MG63 (cell line): Measurements from ENCODE around the gene GALNTL6. TPM values are rescaled to one million over a fixed set of nuclear protein-coding genes. Genes with fewer than 3 reads are reported as not detected.

Experiments used
- DNase-seq: peaks from one replicate; pipeline ENCODE4 v3.0.0-alpha.2; 2020
- H3K27me3 ChIP-seq: fragments of 250-450 bp; sonication (Bioruptor Pico); 2 replicates; pipeline ENCODE4 v1.5.1; 2020; ENCODE audit warnings: mild to moderate bottlenecking, moderate library complexity
- H3K36me3 ChIP-seq: fragments of 250-450 bp; sonication (Bioruptor Pico); 2 replicates; pipeline ENCODE4 v1.5.1; 2020; ENCODE audit warnings: mild to moderate bottlenecking, moderate library complexity
- H3K4me3 ChIP-seq: fragments of 250-450 bp; sonication (Bioruptor Pico); 2 replicates; pipeline ENCODE4 v1.5.1; 2020; ENCODE audit warnings: mild to moderate bottlenecking, moderate library complexity
- H3K9me3 ChIP-seq: fragments of 250-450 bp; sonication (Bioruptor Pico); 2 replicates; pipeline ENCODE4 v1.5.1; 2020; ENCODE audit warnings: mild to moderate bottlenecking, moderate library complexity
- total RNA-seq: library from RNA; depleted of rRNA; stranded (reverse); fragments of >200 nt; shearing (Covaris generic); gene quantifications from 2 replicates; pipeline ENCODE4 v1.2.3, GENCODE V29; 2014; ENCODE audit warnings: low replicate concordance

The GALNTL6 gene
- total RNA-seq, 1 experiment from 2014 or later, result not detected

DNA sequence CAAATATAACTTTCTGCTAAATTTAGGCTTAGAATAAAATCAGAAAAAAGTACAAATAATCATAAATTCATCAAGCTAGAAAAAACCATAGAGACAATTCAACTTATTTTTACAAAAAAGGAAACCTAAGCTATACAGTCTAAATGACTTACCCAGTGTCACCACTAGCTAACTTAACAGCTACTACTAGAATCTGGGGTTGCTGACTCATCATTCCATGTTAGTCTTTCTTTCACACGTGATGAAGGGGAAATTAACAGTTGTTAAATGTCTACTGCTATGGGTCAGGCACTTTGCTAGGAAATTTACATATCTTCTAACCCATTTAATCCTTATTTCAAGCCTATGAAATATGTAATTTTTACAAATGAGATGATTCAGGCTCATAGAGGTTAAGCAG lies 1006.1 kb downstream of the GALNTL6 start:
- Histone ChIP-seq H3K36me3 (no peaks in the 10 kb centered on the region), H3K4me3 (no peak overlapping the region), H3K9me3 (no peaks in the 10 kb centered on the region), H3K27me3 (no peaks in the 10 kb centered on the region)
- no peak for DNase-seq

DNA sequence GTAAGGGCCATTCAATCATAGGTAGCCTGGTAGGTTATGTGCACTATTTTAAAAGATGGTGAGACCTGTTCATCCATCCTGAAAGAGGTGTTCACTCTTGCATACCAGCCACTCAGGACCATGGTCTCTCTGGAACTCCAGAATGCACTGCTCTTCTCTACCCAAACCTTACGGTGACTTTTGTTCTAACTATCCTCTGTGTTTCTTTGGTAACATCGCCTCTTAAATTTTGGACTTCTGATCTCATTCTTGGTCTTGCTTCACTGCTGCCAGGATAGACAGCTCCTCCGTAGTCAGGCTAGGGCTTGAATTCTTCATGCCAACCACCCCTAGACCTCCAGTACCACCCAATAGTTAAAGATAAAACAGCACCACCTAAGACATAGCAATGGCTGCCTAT lies 1009.1 kb downstream of the GALNTL6 start:
- no peak for DNase-seq
- no peak overlapping the region for H3K4me3 ChIP-seq
- H3K36me3 ChIP-seq, result no peaks in the 10 kb centered on the region
- no peaks in the 10 kb centered on the region for H3K9me3 ChIP-seq
- H3K27me3 ChIP-seq, result no peaks in the 10 kb centered on the region

DNA sequence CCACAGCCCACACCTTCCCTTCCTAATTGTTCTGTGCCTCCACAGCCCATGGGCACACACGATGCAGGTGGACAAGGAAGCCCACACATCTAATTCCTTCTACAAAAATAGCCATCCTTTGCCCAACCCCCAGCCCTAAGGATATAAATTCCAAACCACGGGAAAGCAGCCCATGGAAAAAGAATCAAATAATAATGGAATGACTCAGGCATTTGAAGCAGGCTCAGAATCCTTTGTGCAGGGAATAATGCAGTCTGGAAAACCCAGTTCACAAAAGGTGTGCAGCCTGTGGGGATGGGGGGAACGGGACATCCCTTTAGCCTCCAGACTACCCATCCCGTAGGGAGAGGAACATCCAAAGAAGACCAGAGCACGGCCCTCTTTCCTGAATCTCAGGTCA lies 1013.1 kb downstream of the GALNTL6 start:
- no peak for DNase-seq
- Histone ChIP-seq H3K4me3 (no peak overlapping the region), H3K36me3 (no peaks in the 10 kb centered on the region), H3K9me3 (no peaks in the 10 kb centered on the region), H3K27me3 (no peaks in the 10 kb centered on the region; the same call in 1 of the 2 replicates)

DNA sequence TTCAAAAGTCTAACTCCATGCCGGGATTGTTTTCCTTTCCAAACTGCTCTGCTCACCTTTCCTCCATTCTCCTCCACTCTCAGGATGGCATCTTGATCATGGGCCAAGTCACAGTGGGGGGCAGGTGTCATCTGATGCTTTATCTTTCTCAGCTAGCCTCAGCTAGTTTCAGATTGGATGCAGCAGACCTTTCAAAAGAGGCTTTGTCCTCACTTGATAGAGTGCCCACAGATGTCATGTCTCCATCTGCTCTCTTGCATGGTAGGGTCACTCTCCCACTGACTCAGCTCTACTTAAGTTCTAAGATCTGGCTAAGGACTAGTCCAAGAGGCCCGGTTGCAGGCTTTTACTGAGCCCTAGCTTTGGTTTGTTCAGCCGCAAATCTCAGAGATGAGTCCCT lies 1013.7 kb downstream of the GALNTL6 start:
- no peak for DNase-seq
- H3K9me3 ChIP-seq, result no peaks in the 10 kb centered on the region
- no peak overlapping the region for H3K4me3 ChIP-seq
- H3K27me3 ChIP-seq, result no peaks in the 10 kb centered on the region; the same call in 1 of the 2 replicates
- H3K36me3 ChIP-seq, result no peaks in the 10 kb centered on the region

DNA sequence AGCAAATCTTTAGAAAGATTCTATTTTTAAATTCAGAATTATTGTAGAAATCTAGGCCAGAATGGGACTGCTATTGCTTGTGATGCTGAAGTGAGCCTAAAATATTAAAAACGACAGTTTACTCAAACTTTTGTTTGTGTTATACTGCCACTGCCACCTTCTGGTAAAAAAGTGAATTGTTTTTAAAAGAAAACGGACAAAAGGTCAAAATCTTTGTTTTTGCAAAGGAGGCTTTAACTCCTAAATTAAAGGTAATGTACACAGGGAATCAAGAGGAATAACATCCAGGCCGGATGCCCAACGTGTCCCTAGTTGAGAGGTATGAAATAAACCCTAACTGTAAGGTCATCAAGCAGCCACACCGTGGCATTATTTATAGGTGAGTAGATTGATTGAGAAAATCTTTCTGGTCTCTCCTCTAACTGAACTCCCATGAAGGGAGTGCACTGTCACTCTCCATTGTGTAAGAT lies 1017.1 kb downstream of the GALNTL6 start:
- Histone ChIP-seq H3K27me3 (no peaks in the 10 kb centered on the region; the same call in 1 of the 2 replicates), H3K36me3 (no peaks in the 10 kb centered on the region), H3K9me3 (no peaks in the 10 kb centered on the region), H3K4me3 (no peak overlapping the region)
- DNase-seq, result no peak

- Histone ChIP-seq H3K27me3 (no peaks in the 10 kb centered on the region), H3K4me3 (no peak overlapping the region), H3K36me3 (no peaks in the 10 kb centered on the region), H3K9me3 (no peaks in the 10 kb centered on the region)
- DNase-seq, result no peak
Measured at GRCh38 chr4:172836661-172837060, 1023.5 kb downstream of the GALNTL6 start.

DNA sequence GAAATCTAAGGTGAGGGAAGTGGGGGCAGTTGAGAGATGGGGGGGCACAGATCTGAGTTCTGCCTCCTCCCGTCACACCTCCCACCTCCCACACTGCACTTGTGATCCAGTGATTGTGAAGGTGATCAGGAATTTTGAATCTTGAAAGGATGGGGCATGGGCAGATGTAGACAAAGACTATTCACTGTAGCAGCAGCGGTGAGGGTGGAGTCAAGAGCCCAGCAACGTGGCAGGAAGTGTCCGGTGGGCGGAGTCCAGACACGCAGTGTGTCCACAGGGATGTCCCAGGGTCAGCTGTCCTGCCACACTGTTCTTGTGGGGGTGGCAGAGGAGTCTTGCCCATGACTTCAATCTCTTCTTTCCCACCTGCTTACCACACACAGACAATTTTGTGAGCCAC lies 1024.9 kb downstream of the GALNTL6 start:
- no peak for DNase-seq
- Histone ChIP-seq H3K9me3 (no peaks in the 10 kb centered on the region), H3K4me3 (no peak overlapping the region), H3K27me3 (no peaks in the 10 kb centered on the region), H3K36me3 (no peaks in the 10 kb centered on the region)

DNA sequence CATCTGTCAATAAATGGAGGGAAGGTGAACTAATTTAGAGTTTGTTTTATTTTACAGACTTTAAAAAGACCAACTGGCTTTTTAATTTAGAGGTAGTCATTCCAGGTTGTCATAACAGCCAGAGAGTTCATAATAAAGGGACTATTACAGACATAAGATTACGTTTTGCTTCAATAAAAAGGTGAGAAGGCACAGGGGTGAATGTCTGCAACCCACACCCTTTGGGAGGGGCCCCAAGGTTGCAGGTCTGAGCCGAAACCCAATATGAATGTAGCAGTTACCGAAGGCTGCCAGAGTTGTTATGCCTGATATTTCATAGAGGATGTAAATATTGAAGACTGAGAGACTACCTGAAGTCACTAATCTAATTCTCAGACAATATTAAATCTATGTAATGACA lies 1025.7 kb downstream of the GALNTL6 start:
- H3K36me3 ChIP-seq, result no peaks in the 10 kb centered on the region
- no peaks in the 10 kb centered on the region for H3K9me3 ChIP-seq
- no peak overlapping the region for H3K4me3 ChIP-seq
- DNase-seq, result no peak
- no peaks in the 10 kb centered on the region for H3K27me3 ChIP-seq

DNA sequence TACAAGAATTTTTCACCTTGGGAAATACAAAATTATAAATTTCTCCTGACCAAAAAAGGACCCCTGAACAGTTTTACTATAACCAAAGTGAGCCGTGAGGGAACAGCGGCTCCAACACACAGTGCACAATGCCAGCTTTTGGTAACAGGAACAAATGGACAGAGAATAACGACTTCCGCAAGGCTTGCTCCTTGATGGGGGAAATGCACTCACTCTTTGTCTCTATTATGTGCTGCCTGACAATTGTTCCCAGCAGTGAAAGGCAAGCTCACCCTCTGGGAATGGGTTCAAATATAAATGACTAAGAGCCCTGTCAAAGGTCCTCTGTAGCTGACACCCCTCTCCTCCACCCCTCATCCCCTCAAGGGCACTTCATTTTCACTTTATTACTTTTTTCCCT lies 1029.6 kb downstream of the GALNTL6 start:
- DNase-seq, result no peak
- Histone ChIP-seq H3K36me3 (no peaks in the 10 kb centered on the region), H3K9me3 (no peaks in the 10 kb centered on the region), H3K27me3 (no peaks in the 10 kb centered on the region), H3K4me3 (no peak overlapping the region)

- Histone ChIP-seq H3K36me3 (no peaks in the 10 kb centered on the region), H3K27me3 (no peaks in the 10 kb centered on the region), H3K9me3 (no peaks in the 10 kb centered on the region), H3K4me3 (no peak overlapping the region)
- DNase-seq, result no peak
Measured at GRCh38 chr4:172843192-172843591, 1030.0 kb downstream of the GALNTL6 start.

DNA sequence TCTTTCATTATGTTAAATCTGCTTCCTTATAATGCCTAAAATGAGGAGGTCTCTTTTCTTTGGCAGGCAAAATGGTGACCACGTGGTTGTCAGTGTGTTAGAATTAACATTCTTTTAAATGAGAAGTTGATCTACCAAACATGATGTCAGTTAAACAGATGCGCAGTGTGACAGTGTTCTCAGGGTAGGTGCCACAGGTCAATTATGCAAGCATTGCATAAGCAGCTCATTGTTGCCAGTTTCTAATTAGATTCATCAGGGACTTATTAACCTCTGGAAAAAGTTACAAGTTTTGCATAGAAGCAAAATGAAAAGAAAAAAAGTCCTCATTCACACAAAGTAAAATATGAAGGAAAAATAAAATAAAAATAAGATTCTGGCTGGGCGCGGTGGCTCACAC lies 1031.4 kb downstream of the GALNTL6 start:
- H3K36me3 ChIP-seq, result no peaks in the 10 kb centered on the region
- no peak for DNase-seq
- H3K27me3 ChIP-seq, result no peaks in the 10 kb centered on the region
- no peaks in the 10 kb centered on the region for H3K9me3 ChIP-seq
- H3K4me3 ChIP-seq, result no peak overlapping the region

DNA sequence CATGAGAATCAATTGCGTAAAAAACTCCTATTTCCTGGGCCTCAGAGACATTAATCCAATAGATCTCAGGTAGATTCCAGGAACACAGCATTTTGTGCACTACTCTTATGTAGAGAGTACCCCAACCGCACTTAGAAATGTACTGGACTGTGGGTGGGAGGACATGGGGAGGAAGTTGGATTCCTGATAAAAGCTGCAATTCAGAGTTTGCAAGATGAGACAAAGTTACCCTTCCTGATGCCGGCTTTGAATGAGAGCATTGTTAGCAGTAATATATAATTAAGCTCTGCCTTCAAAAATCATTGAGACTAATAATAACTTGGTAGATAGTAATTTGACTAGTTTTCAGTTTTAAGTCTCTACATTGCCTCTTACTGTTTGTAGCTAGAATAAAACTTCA lies 1032.1 kb downstream of the GALNTL6 start:
- no peak overlapping the region for H3K4me3 ChIP-seq
- no peaks in the 10 kb centered on the region for H3K9me3 ChIP-seq
- DNase-seq, result no peak

DNA sequence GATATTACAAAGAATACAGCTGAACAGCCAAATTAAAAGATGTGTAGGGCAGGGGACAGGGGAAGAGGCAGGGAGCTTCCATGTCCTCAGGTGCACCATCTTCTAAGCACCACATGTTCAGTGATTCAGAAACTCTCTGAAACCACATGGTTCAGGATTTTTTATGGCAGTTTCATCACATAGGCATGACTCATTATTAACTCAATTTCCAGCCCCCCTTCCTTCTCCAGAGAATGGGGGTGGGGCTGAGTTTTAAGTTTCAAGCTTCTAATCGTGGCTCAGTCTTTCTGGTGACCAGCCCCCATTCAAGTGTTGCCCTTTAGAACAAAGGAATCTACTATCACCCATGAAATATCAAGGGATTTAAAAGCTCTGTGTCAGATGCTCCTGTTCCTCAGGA lies 1037.6 kb downstream of the GALNTL6 start:
- no peaks in the 10 kb centered on the region for H3K9me3 ChIP-seq
- no peak for DNase-seq
- H3K4me3 ChIP-seq, result no peak overlapping the region
- no peaks in the 10 kb centered on the region for H3K36me3 ChIP-seq
- H3K27me3 ChIP-seq, result no peaks in the 10 kb centered on the region

More for the DNA sequence above, 1032.1 kb downstream of the GALNTL6 start:
- Histone ChIP-seq H3K36me3 (no peaks in the 10 kb centered on the region), H3K27me3 (no peaks in the 10 kb centered on the region)

DNA sequence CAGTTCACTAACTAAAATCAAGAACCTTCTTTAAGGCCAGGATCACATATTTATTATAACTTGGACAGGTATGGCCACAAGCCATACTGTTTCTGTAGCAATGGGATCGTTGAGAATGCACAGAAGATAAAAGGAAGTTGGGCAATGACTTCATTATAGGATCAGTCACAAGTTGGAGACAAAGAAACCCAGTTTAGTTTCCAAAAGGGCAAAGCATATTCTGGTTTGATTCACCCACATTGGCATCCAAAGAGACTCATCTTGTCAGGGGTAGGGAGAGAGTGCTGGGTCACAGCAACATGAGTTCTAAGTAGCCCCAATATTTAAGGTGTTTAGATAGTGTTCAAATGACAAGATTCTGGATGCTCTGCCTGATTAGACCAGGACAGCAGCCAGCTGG lies 1038.3 kb downstream of the GALNTL6 start:
- no peaks in the 10 kb centered on the region for H3K27me3 ChIP-seq
- no peak overlapping the region for H3K4me3 ChIP-seq
- no peak for DNase-seq
- H3K9me3 ChIP-seq, result no peaks in the 10 kb centered on the region
- no peaks in the 10 kb centered on the region for H3K36me3 ChIP-seq

DNA sequence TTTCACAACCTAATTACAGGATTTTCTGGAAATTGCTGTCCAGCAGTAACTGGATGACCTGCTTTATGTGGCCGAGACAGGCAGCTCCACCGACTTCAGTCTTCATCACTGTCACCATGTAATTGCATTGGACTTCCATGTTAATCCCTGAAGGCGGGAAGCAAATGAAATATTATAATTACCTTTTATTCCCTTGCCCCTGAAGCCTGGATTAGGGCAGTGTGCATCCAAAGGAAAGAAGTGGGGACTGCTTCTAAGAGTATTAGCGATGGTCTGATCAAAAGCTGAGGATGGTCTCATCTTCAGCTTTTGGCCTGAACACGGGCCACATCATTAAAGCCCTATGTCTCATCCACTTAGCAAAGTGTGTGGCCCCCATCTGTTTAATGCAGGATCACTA lies 1043.8 kb downstream of the GALNTL6 start:
- H3K36me3 ChIP-seq, result no peaks in the 10 kb centered on the region
- no peaks in the 10 kb centered on the region for H3K9me3 ChIP-seq
- no peak for DNase-seq
- H3K27me3 ChIP-seq, result no peaks in the 10 kb centered on the region
- no peak overlapping the region for H3K4me3 ChIP-seq

DNA sequence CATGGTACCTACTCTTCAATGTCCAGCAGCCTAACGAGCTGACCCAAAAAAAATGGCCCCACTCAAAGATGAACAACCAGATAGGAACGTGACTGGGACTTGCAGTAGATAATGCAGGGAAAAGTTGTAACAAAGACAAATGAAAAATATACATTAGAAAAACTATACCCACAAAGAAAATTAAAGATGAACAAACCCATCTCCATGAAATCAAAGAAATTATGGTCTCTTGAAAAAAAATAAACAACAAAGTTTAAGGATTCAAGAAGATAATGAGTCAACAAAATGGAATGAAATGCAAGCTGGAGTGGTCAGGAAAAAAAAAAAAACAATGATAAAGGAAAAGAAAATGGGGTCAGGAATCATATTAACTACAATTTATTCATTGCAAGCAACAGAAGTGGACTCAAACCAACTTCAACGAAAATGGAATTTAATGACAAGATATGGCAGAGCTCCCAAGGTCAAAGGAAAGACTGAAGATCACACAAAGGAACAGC lies 1045.6 kb downstream of the GALNTL6 start:
- H3K36me3 ChIP-seq, result no peaks in the 10 kb centered on the region
- H3K27me3 ChIP-seq, result no peaks in the 10 kb centered on the region
- DNase-seq, result no peak
- no peaks in the 10 kb centered on the region for H3K9me3 ChIP-seq
- no peak overlapping the region for H3K4me3 ChIP-seq

DNA sequence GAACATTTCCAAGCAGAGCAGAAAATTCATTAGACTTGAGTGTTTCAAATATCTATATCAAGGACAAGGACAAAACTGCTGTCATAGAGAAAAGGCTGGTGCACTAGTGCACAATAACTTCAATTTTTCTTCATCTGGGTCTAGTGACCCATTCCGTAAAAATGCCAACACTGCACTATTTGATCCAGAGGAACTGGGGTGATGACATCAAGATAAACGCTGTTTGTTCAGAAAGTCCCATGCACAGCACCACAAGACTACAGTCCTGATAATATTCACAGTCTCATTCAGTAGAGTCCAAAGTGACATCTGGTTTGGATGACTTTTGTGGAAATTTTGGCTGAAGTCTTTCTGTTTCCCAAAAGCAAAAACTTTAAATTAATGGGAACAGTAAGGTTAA lies 1051.9 kb downstream of the GALNTL6 start:
- H3K36me3 ChIP-seq, result no peaks in the 10 kb centered on the region
- no peak overlapping the region for H3K4me3 ChIP-seq
- no peaks in the 10 kb centered on the region for H3K27me3 ChIP-seq
- H3K9me3 ChIP-seq, result no peaks in the 10 kb centered on the region
- no peak for DNase-seq

- Histone ChIP-seq H3K27me3 (no peaks in the 10 kb centered on the region), H3K36me3 (no peaks in the 10 kb centered on the region), H3K4me3 (no peak overlapping the region), H3K9me3 (no peaks in the 10 kb centered on the region)
- no peak for DNase-seq
Measured at GRCh38 chr4:172865531-172866127, 1052.4 kb downstream of the GALNTL6 start.
